Keratinocyte (primary cell): ENCODE results near the gene MYOZ3. TPM values are rescaled to one million over a fixed set of nuclear protein-coding genes. Genes with fewer than 3 reads are reported as not detected.
A peak's percentile ranks its signal among the peaks of the same experiment; 100 is the strongest.

Experiments
- DNase-seq: peaks from one replicate; pipeline ENCODE4 v3.0.0-alpha.2; 2011; ENCODE audit warnings: low read depth, missing footprints, low spot score
- FAIRE-seq: peaks from 2 replicates; lab custom pipeline; 2011; peaks lifted over from hg19 to GRCh38; lab: Jason Lieb, UNC
- H2AFZ ChIP-seq: 2 replicates; pipeline ENCODE4 v1.6.0; 2012; ENCODE audit warnings: low read length, control low read depth, inconsistent platforms; ENCODE audit not compliant: control insufficient read depth
- H3K27ac ChIP-seq: 2 replicates; pipeline ENCODE4 v1.5.1; 2011; ENCODE audit warnings: low read length; ENCODE audit not compliant: control insufficient read depth, insufficient read depth
- H3K27me3 ChIP-seq: 3 replicates; pipeline ENCODE4 v1.6.0; 2011; ENCODE audit warnings: low read length; ENCODE audit not compliant: control insufficient read depth, insufficient read depth; ENCODE audit errors: extremely low read depth
- H3K36me3 ChIP-seq, 2 experiments: 2 replicates in 1 of 2; 3 replicates in 1 of 2; pipeline ENCODE4 v1.5.1; 2011; ENCODE audit warnings: low read length in 2 of 2, mild to moderate bottlenecking in 1 of 2; ENCODE audit not compliant: control insufficient read depth in 2 of 2, insufficient read depth in 2 of 2; ENCODE audit errors: extremely low read depth in 1 of 2
- H3K4me1 ChIP-seq: 3 replicates; pipeline ENCODE4 v1.5.1; 2011; ENCODE audit warnings: low read length; ENCODE audit not compliant: control insufficient read depth, insufficient read depth; ENCODE audit errors: extremely low read depth
- H3K4me2 ChIP-seq: 3 replicates; pipeline ENCODE4 v1.6.0; 2011; ENCODE audit warnings: low read depth, low read length; ENCODE audit not compliant: control insufficient read depth, insufficient read depth; ENCODE audit errors: extremely low read depth
- H3K4me3 ChIP-seq, 3 experiments: fragments of 200-600 bp in 1 of 3; sonication (generic) in 1 of 3; 2 replicates in 2 of 3; 3 replicates in 1 of 3; pipeline ENCODE4 v1.5.1; 2011 to 2016; ENCODE audit warnings: low read length in 3 of 3, mild to moderate bottlenecking in 3 of 3, control low read depth in 2 of 3, inconsistent platforms in 1 of 3, low read depth in 1 of 3, mixed read lengths in 1 of 3, mixed run types in 1 of 3, moderate library complexity in 1 of 3; ENCODE audit not compliant: control insufficient read depth in 2 of 3, insufficient read depth in 2 of 3; ENCODE audit errors: extremely low read depth in 1 of 3
- H3K79me2 ChIP-seq: 2 replicates; pipeline ENCODE4 v1.6.0; 2012; ENCODE audit warnings: low read length; ENCODE audit not compliant: control insufficient read depth, insufficient read depth
- H3K9ac ChIP-seq: 3 replicates; pipeline ENCODE4 v1.6.0; 2011; ENCODE audit warnings: low read length; ENCODE audit not compliant: control insufficient read depth, insufficient read depth; ENCODE audit errors: extremely low read depth
- H3K9me1 ChIP-seq: 3 replicates; pipeline ENCODE4 v1.6.0; 2011; ENCODE audit warnings: low read length; ENCODE audit not compliant: control insufficient read depth, insufficient read depth; ENCODE audit errors: extremely low read depth
- H3K9me3 ChIP-seq: 2 replicates; pipeline ENCODE4 v1.5.1; 2012; ENCODE audit warnings: low read depth, low read length; ENCODE audit not compliant: control insufficient read depth
- H4K20me1 ChIP-seq: 3 replicates; pipeline ENCODE4 v1.6.0; 2011; ENCODE audit warnings: low read length; ENCODE audit not compliant: control insufficient read depth, insufficient read depth; ENCODE audit errors: extremely low read depth
- EZH2 ChIP-seq: IDR thresholded peaks from one replicate; pipeline ENCODE4 v1.6.1; 2012; ENCODE audit warnings: inconsistent platforms, mild to moderate bottlenecking, low read length, moderate library complexity
- dilution Hi-C: fragments of 300-500 bp; cut with MboI; formaldehyde crosslinking; loops from one replicate; pipeline ENCODE4 v1.7.0; 2020; ENCODE audit warnings: low sequenced_read_pairs; ENCODE audit not compliant: extremely low pct_ligation_motif_present
- polyA plus RNA-seq, 5 experiments: library from polyadenylated mRNA; depleted of rRNA in 3 of 5; stranded (reverse) in 3 of 5; stranded (forward) in 1 of 5; unstranded in 1 of 5; fragments of >200 nt; gene quantifications; 1 replicate in 1 of 5; 2 replicates in 3 of 5; 3 replicates in 1 of 5; pipeline versions ENCODE4 v1.2.1 to v1.2.3, GENCODE V29; 2011 to 2012; ENCODE audit warnings: missing spikeins in 2 of 5, low read depth in 1 of 5, low replicate concordance in 1 of 5
- TF ChIP-seq, protein P1 (sequence below), 3 experiments: IDR thresholded peaks in 1 of 3; conservative IDR thresholded peaks in 1 of 3; optimal IDR thresholded peaks in 1 of 3; 2 replicates in 2 of 3; 3 replicates in 1 of 3; pipeline versions ENCODE3 to v1.5.1; 2011; ENCODE audit warnings: low read length in 3 of 3, mild to moderate bottlenecking in 3 of 3, moderate library complexity in 2 of 3, control low read depth in 1 of 3, inconsistent platforms in 1 of 3; ENCODE audit not compliant: insufficient read depth in 2 of 3; ENCODE audit errors: extremely low read depth in 1 of 3

The MYOZ3 gene
- polyA plus RNA-seq, 1 donor (not counting 4 experiments of a cell fraction or from before 2014, with no cell fraction given), result 0.03 TPM

DNA sequence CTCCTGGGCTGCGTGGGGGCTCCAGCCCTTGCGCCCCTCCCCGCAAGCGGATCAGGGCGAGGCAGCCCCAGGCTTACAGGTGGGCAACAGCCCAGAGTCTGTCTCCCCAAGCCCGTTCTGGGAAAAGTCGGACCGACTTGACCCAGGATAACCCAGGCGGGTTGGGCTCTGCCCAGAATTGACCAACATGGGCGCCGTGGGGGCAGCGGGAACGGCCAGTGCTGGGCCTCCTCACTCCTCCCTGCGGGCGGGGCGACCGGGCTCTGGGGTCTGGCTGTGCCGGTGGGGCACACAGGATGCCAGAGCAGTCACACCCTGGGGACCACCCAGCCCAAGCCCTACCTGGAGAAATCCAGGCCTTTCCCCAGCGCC lies 35.9 kb upstream of the MYOZ3 start:
- Histone ChIP-seq H3K27ac (no peak overlapping the region), H3K9me3 (no peaks in the 10 kb centered on the region), H4K20me1 (no peaks in the 10 kb centered on the region), H3K9me1 (no peaks in the 10 kb centered on the region), H3K79me2 (no peaks in the 10 kb centered on the region), H3K4me3 (peak overlapping the region; percentile 66 to 70 (median 66)), H3K36me3 (no peaks in the 10 kb centered on the region), H3K9ac (peak overlapping the region; percentile 72), H3K4me1 (peaks cover 27% of the 10 kb centered on the region), H3K27me3 (no peaks in the 10 kb centered on the region), H2AFZ (peak overlapping the region; percentile 61), H3K4me2 (peak overlapping the region; percentile 87)
- DNase-seq, result no peak
- no peak for TF ChIP-seq EZH2
- TF ChIP-seq, protein P1, sequence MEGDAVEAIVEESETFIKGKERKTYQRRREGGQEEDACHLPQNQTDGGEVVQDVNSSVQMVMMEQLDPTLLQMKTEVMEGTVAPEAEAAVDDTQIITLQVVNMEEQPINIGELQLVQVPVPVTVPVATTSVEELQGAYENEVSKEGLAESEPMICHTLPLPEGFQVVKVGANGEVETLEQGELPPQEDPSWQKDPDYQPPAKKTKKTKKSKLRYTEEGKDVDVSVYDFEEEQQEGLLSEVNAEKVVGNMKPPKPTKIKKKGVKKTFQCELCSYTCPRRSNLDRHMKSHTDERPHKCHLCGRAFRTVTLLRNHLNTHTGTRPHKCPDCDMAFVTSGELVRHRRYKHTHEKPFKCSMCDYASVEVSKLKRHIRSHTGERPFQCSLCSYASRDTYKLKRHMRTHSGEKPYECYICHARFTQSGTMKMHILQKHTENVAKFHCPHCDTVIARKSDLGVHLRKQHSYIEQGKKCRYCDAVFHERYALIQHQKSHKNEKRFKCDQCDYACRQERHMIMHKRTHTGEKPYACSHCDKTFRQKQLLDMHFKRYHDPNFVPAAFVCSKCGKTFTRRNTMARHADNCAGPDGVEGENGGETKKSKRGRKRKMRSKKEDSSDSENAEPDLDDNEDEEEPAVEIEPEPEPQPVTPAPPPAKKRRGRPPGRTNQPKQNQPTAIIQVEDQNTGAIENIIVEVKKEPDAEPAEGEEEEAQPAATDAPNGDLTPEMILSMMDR (optimal IDR thresholded peaks at IDR 0.05 in 1 of 3, IDR thresholded peaks at IDR 0.05 in 1 of 3, conservative IDR thresholded peaks at IDR 0.05 in 1 of 3; ENCODE audit: extremely low read depth in 1 of 3, insufficient read depth in 2 of 3, low read length in 3 of 3), result no peak
- dilution Hi-C loops, result no loop called here
- FAIRE-seq, result no peak

- peak overlapping the region; percentile 87 for H3K4me2 ChIP-seq
- H3K9me3 ChIP-seq, result no peaks in the 10 kb centered on the region
- no peak for DNase-seq
- no peak for TF ChIP-seq EZH2
- TF ChIP-seq, protein P1 (optimal IDR thresholded peaks at IDR 0.05 in 1 of 3, IDR thresholded peaks at IDR 0.05 in 1 of 3, conservative IDR thresholded peaks at IDR 0.05 in 1 of 3; ENCODE audit: extremely low read depth in 1 of 3, insufficient read depth in 2 of 3, low read length in 3 of 3), result no peak
- dilution Hi-C loops, result no loop called here
- no peak for FAIRE-seq
- no peak overlapping the region for H3K27ac ChIP-seq
- no peaks in the 10 kb centered on the region for H3K9me1 ChIP-seq
- no peak overlapping the region for H3K9ac ChIP-seq
- no peaks in the 10 kb centered on the region for H4K20me1 ChIP-seq
- H3K4me1 ChIP-seq, result peaks cover 27% of the 10 kb centered on the region
- no peaks in the 10 kb centered on the region for H3K36me3 ChIP-seq
- peak overlapping the region in 1 of 3 experiments; percentile 66 for H3K4me3 ChIP-seq
- H3K27me3 ChIP-seq, result no peaks in the 10 kb centered on the region
- H2AFZ ChIP-seq, result no peak overlapping the region
- H3K79me2 ChIP-seq, result no peaks in the 10 kb centered on the region
Measured at GRCh38 chr5:150625831-150626746, 35.0 kb upstream of the MYOZ3 start.
